ENCODE measurements around the gene SIK3. TPM values are rescaled to one million over a fixed set of nuclear protein-coding genes. Genes with fewer than 3 reads are reported as not detected.

SIK3 gene
- polyA plus RNA-seq, 1 of the 3 experiments (the other 2 are of a cell fraction) = 5.1 TPM

DNA sequence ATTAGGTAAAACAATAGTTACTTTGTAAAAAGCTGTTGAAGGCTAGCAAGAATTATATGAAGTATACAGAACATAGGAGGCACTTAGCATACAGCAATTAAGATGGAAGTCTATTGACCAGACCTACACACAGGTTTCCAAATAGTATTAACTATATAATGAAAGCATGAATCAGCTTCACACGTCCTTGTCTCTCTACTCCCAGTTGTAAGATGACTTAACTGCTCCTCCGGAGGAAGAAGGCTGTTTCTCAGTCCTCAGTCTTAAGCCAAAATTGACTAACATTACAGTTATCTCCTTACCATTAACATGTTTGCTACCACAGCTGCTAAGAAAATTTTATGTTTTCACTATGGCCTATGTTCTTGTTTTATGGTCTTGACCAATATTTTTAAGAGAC lies 24.7 kb downstream of the SIK3 start:
- H3K9me3 ChIP-seq = no peaks in the 10 kb centered on the region
- H3K4me3 ChIP-seq (ENCODE audit: low read depth in 2 of 2, low read length in 1 of 2) = no peak overlapping the region
- H3F3A ChIP-seq (replicated peaks; ENCODE audit: insufficient read depth) = peaks cover 21% of the 10 kb centered on the region
- H3K9ac ChIP-seq = no peak overlapping the region
- no peaks in the 10 kb centered on the region for H3K27me3 ChIP-seq (ENCODE audit: insufficient read depth)
- no peaks in the 10 kb centered on the region for H3K9me2 ChIP-seq
- peaks cover 36% of the 10 kb centered on the region for H4K20me1 ChIP-seq (ENCODE audit: insufficient read depth)
- DNase-seq = no peak
- WGBS (ENCODE audit: low lambda C conversion rate) = 75% methylated on average over 2 of the region's 2 CpGs
- ChIA-PET POLR2A (no interaction called here), CTCF (interaction anchor here (1.0 to 1.2 kb wide), 3 partner anchors 9 to 32 kb away, joined by 3 to 6 read pairs (median 3); no protein-coding TSS in a partner anchor)
- H3K79me2 ChIP-seq (ENCODE audit: insufficient read depth) = peaks cover 41% of the 10 kb centered on the region
- H3K27ac ChIP-seq (ENCODE audit: low read depth in 2 of 2, low read length in 1 of 2) = peak overlapping the region in 1 of 2 experiments; percentile 63; a peak in 2 of 4 replicates
- no peak overlapping the region for H3K4me2 ChIP-seq
- no peak overlapping the region for H2AFZ ChIP-seq (ENCODE audit: low read depth)
- H3K36me3 ChIP-seq (replicated peaks in 1 of 2; ENCODE audit: control insufficient read depth in 1 of 2, insufficient read depth in 2 of 2, low read length in 1 of 2) = no peaks in the 10 kb centered on the region
- peaks cover 0 to 22% of the 10 kb centered on the region in 2 experiments; a peak in 3 of 4 replicates for H3K4me1 ChIP-seq (ENCODE audit: control insufficient read depth in 1 of 2, insufficient read depth in 2 of 2, low read depth in 1 of 2, low read length in 1 of 2)
- TF ChIP-seq RAD21 (IDR thresholded peaks at IDR 0.05; ENCODE audit: low read length) (no peak), RXRA (IDR thresholded peaks at IDR 0.05; ENCODE audit: borderline replicate concordance, low read depth) (no peak), FOXM1 (IDR thresholded peaks at IDR 0.05; ENCODE audit: low read depth) (no peak), CHD2 (IDR thresholded peaks at IDR 0.05; ENCODE audit: low read length, partially characterized antibody) (no peak), TCF12 (IDR thresholded peaks at IDR 0.05) (no peak), RFX5 (IDR thresholded peaks at IDR 0.05; ENCODE audit: low read length) (no peak), NRF1 (IDR thresholded peaks at IDR 0.05; ENCODE audit: low read depth, low read length) (no peak), SMC3 (IDR thresholded peaks at IDR 0.05; ENCODE audit: low read depth, low read length) (no peak), TAF1 (IDR thresholded peaks at IDR 0.05; ENCODE audit: borderline replicate concordance, low read depth, low read length) (no peak), YY1 (IDR thresholded peaks at IDR 0.05; ENCODE audit: low read depth) (no peak)
- TF ChIP-seq, protein P1, sequence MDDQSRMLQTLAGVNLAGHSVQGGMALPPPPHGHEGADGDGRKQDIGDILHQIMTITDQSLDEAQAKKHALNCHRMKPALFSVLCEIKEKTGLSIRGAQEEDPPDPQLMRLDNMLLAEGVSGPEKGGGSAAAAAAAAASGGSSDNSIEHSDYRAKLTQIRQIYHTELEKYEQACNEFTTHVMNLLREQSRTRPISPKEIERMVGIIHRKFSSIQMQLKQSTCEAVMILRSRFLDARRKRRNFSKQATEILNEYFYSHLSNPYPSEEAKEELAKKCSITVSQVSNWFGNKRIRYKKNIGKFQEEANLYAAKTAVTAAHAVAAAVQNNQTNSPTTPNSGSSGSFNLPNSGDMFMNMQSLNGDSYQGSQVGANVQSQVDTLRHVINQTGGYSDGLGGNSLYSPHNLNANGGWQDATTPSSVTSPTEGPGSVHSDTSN (IDR thresholded peaks at IDR 0.05) = no peak
- TF ChIP-seq, protein P2, sequence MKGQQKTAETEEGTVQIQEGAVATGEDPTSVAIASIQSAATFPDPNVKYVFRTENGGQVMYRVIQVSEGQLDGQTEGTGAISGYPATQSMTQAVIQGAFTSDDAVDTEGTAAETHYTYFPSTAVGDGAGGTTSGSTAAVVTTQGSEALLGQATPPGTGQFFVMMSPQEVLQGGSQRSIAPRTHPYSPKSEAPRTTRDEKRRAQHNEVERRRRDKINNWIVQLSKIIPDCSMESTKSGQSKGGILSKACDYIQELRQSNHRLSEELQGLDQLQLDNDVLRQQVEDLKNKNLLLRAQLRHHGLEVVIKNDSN (IDR thresholded peaks at IDR 0.05; ENCODE audit: borderline replicate concordance, low read depth) = no peak

DNA sequence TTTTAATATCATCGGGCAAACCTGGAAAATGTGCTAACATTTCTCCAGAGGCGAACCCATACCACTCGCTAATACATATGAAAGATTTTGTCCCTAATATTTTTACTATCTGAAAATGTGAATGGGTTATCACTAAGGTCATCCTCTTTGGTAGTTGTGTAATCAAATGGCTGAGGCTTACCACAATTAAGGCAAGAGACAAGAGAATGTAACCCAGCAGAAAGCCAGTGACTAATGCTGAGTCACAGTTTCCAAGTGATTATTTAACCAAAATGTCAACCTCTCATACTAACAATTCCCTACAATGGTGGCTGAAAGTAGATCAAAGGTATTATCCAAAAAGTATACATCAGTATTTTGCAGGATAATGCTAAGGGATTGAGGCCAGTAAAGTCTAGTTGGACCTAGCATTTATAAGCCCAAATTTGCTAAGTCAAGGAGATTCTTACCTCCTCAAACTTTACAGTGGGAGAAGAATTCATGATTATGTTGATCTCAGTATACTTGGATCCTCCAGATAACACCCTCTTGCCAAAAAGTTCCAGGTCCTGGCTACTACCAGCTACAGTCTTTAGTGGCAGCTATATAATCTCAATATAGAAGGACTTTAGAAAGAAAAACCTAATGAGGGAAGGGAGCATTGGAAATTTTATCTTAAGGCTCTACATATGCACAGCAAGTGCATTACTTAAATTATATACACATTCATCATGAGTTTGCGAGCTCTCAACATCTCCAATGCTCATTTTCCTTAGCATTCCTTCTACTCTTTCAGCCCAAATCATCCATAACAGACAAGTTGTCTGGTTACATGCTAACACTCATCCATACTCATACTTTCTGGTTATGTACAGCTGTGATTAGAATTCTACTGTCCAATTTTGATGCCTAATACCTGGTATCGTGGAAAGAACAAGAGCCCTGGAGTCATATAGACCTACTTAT lies 25.4 kb downstream of the SIK3 start:
- Histone ChIP-seq H3K9me3 (no peaks in the 10 kb centered on the region), H3K4me3 (ENCODE audit: low read depth in 2 of 2, low read length in 1 of 2) (no peak overlapping the region), H3K4me1 (ENCODE audit: control insufficient read depth in 1 of 2, insufficient read depth in 2 of 2, low read depth in 1 of 2, low read length in 1 of 2) (peaks cover 0 to 22% of the 10 kb centered on the region in 2 experiments; a peak in 3 of 4 replicates), H3K9me2 (no peaks in the 10 kb centered on the region), H4K20me1 (ENCODE audit: insufficient read depth) (peaks cover 38% of the 10 kb centered on the region), H3K27me3 (ENCODE audit: insufficient read depth) (no peaks in the 10 kb centered on the region), H2AFZ (ENCODE audit: low read depth) (no peak overlapping the region), H3K79me2 (ENCODE audit: insufficient read depth) (peaks cover 35% of the 10 kb centered on the region), H3K27ac (ENCODE audit: low read depth in 2 of 2, low read length in 1 of 2) (peak overlapping the region in 1 of 2 experiments; percentile 63; a peak in 3 of 4 replicates), H3F3A (replicated peaks; ENCODE audit: insufficient read depth) (peaks cover 21% of the 10 kb centered on the region), H3K9ac (no peak overlapping the region), H3K4me2 (peak overlapping the region; percentile 9; the same call in 1 of the 2 replicates), H3K36me3 (replicated peaks in 1 of 2; ENCODE audit: control insufficient read depth in 1 of 2, insufficient read depth in 2 of 2, low read length in 1 of 2) (no peaks in the 10 kb centered on the region)
- ChIA-PET POLR2A (no interaction called here), CTCF (interaction anchor here (1.0 to 1.2 kb wide), 3 partner anchors 10 to 33 kb away, joined by 3 to 6 read pairs (median 3); no protein-coding TSS in a partner anchor)
- DNase-seq = no peak
- WGBS (ENCODE audit: low lambda C conversion rate) = 50% methylated on average over 5 of the region's 5 CpGs
- TF ChIP-seq, protein P3, sequence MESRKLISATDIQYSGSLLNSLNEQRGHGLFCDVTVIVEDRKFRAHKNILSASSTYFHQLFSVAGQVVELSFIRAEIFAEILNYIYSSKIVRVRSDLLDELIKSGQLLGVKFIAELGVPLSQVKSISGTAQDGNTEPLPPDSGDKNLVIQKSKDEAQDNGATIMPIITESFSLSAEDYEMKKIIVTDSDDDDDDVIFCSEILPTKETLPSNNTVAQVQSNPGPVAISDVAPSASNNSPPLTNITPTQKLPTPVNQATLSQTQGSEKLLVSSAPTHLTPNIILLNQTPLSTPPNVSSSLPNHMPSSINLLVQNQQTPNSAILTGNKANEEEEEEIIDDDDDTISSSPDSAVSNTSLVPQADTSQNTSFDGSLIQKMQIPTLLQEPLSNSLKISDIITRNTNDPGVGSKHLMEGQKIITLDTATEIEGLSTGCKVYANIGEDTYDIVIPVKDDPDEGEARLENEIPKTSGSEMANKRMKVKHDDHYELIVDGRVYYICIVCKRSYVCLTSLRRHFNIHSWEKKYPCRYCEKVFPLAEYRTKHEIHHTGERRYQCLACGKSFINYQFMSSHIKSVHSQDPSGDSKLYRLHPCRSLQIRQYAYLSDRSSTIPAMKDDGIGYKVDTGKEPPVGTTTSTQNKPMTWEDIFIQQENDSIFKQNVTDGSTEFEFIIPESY (IDR thresholded peaks at IDR 0.05; ENCODE audit: borderline replicate concordance, low read depth) = peak; percentile 75; the same call in 1 of the 2 replicates
- TF ChIP-seq TCF12 (IDR thresholded peaks at IDR 0.05) = peak; percentile 91
- TF ChIP-seq, protein P4, sequence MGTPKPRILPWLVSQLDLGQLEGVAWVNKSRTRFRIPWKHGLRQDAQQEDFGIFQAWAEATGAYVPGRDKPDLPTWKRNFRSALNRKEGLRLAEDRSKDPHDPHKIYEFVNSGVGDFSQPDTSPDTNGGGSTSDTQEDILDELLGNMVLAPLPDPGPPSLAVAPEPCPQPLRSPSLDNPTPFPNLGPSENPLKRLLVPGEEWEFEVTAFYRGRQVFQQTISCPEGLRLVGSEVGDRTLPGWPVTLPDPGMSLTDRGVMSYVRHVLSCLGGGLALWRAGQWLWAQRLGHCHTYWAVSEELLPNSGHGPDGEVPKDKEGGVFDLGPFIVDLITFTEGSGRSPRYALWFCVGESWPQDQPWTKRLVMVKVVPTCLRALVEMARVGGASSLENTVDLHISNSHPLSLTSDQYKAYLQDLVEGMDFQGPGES (IDR thresholded peaks at IDR 0.05; ENCODE audit: low read depth, low read length) = no peak
- TF ChIP-seq ELF1 (IDR thresholded peaks at IDR 0.05) = no peak
- TF ChIP-seq GATA2 (CRISPR knock-in tag; IDR thresholded peaks at IDR 0.05) = no peak
- TF ChIP-seq, protein P5, sequence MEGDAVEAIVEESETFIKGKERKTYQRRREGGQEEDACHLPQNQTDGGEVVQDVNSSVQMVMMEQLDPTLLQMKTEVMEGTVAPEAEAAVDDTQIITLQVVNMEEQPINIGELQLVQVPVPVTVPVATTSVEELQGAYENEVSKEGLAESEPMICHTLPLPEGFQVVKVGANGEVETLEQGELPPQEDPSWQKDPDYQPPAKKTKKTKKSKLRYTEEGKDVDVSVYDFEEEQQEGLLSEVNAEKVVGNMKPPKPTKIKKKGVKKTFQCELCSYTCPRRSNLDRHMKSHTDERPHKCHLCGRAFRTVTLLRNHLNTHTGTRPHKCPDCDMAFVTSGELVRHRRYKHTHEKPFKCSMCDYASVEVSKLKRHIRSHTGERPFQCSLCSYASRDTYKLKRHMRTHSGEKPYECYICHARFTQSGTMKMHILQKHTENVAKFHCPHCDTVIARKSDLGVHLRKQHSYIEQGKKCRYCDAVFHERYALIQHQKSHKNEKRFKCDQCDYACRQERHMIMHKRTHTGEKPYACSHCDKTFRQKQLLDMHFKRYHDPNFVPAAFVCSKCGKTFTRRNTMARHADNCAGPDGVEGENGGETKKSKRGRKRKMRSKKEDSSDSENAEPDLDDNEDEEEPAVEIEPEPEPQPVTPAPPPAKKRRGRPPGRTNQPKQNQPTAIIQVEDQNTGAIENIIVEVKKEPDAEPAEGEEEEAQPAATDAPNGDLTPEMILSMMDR (IDR thresholded peaks at IDR 0.05) = no peak
- TF ChIP-seq, protein P2 (IDR thresholded peaks at IDR 0.05; ENCODE audit: borderline replicate concordance, low read depth) = 0 out of 2 replicates have a peak, but pooled peaks have one; percentile 13
